HUES6 (cell line): Measurements from ENCODE around the gene BHMT2.
A peak's percentile ranks its signal among the peaks of the same experiment; 100 is the strongest.

ENCODE experiments used
- H3K27ac ChIP-seq: 2 replicates; pipeline ENCODE4 v1.7.0; 2013; ENCODE audit warnings: low read depth, mild to moderate bottlenecking, low read length, inconsistent platforms
- H3K27me3 ChIP-seq: 2 replicates; pipeline ENCODE4 v1.6.1; 2013; ENCODE audit warnings: low read length; ENCODE audit not compliant: control insufficient read depth, insufficient read depth
- H3K36me3 ChIP-seq: 2 replicates; pipeline ENCODE4 v1.6.1; 2013; ENCODE audit warnings: low read length; ENCODE audit not compliant: control insufficient read depth, insufficient read depth
- H3K4me1 ChIP-seq: 2 replicates; pipeline ENCODE4 v1.6.1; 2013; ENCODE audit warnings: low read length; ENCODE audit not compliant: control insufficient read depth, insufficient read depth
- H3K4me3 ChIP-seq: 2 replicates; pipeline ENCODE4 v1.5.1; 2013; ENCODE audit warnings: low read depth, low read length
- H3K9ac ChIP-seq: one replicate; pipeline ENCODE4 v1.6.1; 2013; ENCODE audit warnings: mild to moderate bottlenecking, low read length
- H3K9me3 ChIP-seq: 2 replicates; pipeline ENCODE4 v1.6.1; 2013; ENCODE audit warnings: low read depth, low read length; ENCODE audit not compliant: control insufficient read depth, insufficient read depth

The BHMT2 gene

DNA sequence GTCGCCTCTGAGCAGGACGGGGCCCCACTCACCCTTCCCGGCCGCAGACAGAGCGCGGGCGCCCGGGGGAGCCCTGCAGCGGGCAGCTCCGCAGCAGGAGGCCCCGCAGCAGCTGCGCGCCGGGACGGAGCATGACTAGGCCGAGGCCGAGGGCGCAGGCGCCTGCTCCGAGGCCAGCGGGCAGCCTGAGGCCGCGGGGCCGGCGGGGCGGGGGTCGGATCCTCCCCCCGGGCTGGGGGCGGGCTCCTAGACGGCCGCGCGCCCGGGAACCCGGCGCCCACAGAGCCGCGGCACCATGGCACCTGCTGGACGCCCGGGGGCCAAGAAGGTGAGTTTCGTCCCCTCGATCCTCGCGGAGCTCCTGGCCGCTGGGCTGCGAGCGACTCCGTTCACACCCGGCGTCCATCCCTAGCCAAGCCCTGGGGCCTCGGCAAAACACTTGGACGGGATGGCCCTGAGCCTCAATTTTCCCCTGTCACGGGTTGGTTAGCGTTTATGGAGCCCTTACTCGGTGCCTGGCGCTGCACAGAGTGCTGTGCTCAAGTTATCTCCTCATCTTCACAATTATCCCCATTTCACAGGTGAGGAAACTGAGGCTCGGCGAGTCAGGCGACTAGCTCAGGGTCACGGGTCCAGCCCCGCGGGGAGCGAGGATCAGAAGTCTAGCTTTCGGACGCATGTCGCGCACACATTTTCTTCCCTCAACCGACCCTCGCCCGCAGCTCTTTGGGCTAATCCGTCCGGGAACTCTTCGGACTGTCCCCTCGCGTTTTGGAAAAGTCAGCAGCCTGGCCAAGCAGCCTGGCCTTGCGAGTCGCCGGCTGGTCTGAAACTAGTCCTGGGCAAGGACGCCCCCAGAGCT lies at the start of gene BHMT2, which contains the start of gene DMGDH:
BHMT2 (plus strand) TSS at position 280 of the 862 bp plus-strand sequence; CDS start at position 296, 16 bp downstream.
DMGDH (minus strand) TSS at position 187 of the 862 bp plus-strand sequence; CDS start at position 133, 54 bp downstream.
- Histone ChIP-seq H3K4me3 (peak within 1 kb of the TSS; percentile 32; the same call in 1 of the 2 replicates), H3K36me3 (no peaks in the 10 kb centered on the region), H3K27ac (no peak within 1 kb of the TSS), H3K4me1 (peaks cover 5% of the 10 kb centered on the region; the same call in 1 of the 2 replicates), H3K27me3 (no peaks in the 10 kb centered on the region), H3K9ac (no peak within 1 kb of the TSS), H3K9me3 (peaks cover 8% of the 10 kb centered on the region)

DNA sequence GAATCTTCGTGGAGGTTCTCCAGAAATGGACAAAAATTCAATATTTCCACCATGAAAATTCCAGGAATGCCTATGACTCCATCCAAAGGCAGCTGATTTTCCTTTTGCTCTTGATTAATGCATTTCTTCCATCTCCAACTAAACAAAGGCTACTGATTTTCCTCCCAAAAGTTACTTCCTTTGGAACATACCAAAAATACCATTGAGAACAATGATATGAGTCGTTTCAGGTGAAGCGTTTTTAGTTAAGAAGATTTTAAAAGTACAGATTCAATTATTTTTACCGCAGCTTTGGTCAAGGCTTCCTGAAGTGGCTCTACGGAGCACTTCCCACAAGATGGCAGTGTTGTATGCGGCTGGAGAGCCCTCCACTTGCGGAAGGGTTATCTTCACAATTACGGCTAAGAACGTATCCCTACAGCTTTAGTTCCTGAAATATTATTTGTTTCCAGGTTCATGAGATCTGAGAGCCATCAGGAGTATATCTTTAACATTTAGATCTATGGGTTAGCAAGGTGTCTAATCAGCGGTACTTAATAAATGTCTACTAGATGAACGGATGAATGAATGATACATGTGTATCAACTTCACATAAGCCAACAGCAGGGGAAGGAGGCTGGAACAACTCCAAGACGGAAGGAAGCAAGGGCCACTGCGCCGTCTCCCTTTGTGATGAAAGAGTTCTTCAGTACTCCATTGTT lies 48.6 kb upstream of the BHMT2 start:
- Histone ChIP-seq H3K9ac (no peak overlapping the region), H3K36me3 (no peaks in the 10 kb centered on the region), H3K4me3 (peak overlapping the region; percentile 9; the same call in 1 of the 2 replicates), H3K9me3 (no peaks in the 10 kb centered on the region), H3K27ac (no peak overlapping the region), H3K4me1 (peaks cover 15% of the 10 kb centered on the region), H3K27me3 (no peaks in the 10 kb centered on the region)

DNA sequence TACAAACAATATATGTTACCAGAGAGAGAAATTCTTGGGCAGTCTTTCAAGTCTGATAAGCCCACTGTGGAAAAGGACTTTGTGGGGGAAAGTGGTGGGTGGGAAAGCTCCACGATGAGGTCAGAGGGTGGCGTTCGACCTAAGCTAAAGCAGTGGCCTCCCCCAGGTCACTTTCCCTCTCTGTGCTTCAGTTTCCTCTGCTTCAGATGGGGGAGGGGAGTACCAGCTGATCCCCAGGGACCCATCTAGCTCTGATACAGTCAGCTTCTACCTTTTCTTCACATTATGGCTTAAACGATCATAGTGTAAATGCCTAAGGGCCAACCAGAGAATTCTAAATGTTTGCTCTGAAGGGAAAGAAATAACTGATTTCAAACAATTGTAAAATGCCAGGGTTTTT lies 47.8 kb upstream of the BHMT2 start:
- Histone ChIP-seq H3K27ac (no peak overlapping the region), H3K4me3 (no peak overlapping the region)

GRCh38 chr5:79022771-79023170 lies 46.8 kb upstream of the BHMT2 start:
- Histone ChIP-seq H3K36me3 (no peaks in the 10 kb centered on the region), H3K27me3 (no peaks in the 10 kb centered on the region), H3K27ac (no peak overlapping the region), H3K9me3 (no peaks in the 10 kb centered on the region), H3K4me3 (no peak overlapping the region), H3K4me1 (peaks cover 15% of the 10 kb centered on the region), H3K9ac (no peak overlapping the region)

More for the DNA sequence above, 47.8 kb upstream of the BHMT2 start:
- Histone ChIP-seq H3K9ac (no peak overlapping the region), H3K4me1 (peaks cover 15% of the 10 kb centered on the region), H3K27me3 (no peaks in the 10 kb centered on the region), H3K9me3 (no peaks in the 10 kb centered on the region), H3K36me3 (no peaks in the 10 kb centered on the region)

DNA sequence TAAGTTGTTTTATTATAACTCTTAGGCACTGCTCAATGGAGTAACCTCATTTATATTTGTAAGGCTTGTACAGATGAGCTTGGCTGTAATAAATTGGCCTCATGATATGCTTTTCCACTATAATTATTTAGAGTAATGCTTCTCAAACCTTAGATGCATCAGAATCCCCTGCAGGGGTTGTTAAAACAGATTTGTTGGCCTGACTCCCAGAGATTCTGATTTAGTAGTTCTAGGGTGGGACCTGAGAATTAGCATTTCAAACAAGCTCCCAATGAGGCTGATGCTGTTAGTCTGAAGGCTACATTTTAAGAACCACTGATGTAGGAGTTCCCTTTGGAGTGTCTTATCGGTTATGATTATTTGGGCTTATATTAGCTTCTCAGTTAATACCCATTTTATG lies 46.2 kb upstream of the BHMT2 start:
- Histone ChIP-seq H3K27me3 (no peaks in the 10 kb centered on the region), H3K9me3 (no peaks in the 10 kb centered on the region), H3K4me1 (peaks cover 15% of the 10 kb centered on the region), H3K9ac (no peak overlapping the region), H3K4me3 (no peak overlapping the region), H3K27ac (no peak overlapping the region), H3K36me3 (no peaks in the 10 kb centered on the region)

DNA sequence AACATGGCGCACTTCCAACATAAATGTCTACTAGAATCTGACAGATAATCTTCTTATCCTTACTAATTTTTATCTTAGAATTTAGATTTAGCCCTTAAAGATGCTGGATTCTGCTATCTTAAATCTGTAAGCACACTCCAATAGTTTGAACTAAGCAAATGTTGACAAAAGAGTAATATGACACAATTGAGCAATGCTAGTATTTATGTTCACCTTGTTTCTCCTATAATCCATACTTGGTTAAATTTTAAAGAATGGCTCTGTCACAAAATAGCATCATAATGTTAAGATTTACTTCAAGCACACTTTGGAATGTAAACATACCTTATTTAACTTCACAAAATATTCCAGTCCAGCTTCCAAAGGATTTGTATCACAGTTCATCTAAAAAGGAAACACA lies 45.6 kb upstream of the BHMT2 start:
- Histone ChIP-seq H3K27ac (no peak overlapping the region), H3K9me3 (no peaks in the 10 kb centered on the region), H3K9ac (no peak overlapping the region), H3K36me3 (no peaks in the 10 kb centered on the region), H3K4me3 (no peak overlapping the region), H3K4me1 (peaks cover 15% of the 10 kb centered on the region), H3K27me3 (no peaks in the 10 kb centered on the region)

GRCh38 chr5:79025054-79025472 lies 44.5 kb upstream of the BHMT2 start:
- peak overlapping the region; percentile 44 for H3K4me3 ChIP-seq
- no peaks in the 10 kb centered on the region for H3K27me3 ChIP-seq

GRCh38 chr5:79030663-79031484 lies 38.7 kb upstream of the BHMT2 start:
- no peak overlapping the region for H3K27ac ChIP-seq
- H3K9ac ChIP-seq, result no peak overlapping the region
- no peak overlapping the region for H3K4me3 ChIP-seq
- no peaks in the 10 kb centered on the region for H3K36me3 ChIP-seq
- H3K4me1 ChIP-seq, result no peaks in the 10 kb centered on the region
- H3K27me3 ChIP-seq, result no peaks in the 10 kb centered on the region
- no peaks in the 10 kb centered on the region for H3K9me3 ChIP-seq

More at GRCh38 chr5:79025054-79025472, 44.5 kb upstream of the BHMT2 start:
- Histone ChIP-seq H3K9ac (no peak overlapping the region), H3K4me1 (peaks cover 15% of the 10 kb centered on the region), H3K36me3 (no peaks in the 10 kb centered on the region), H3K27ac (no peak overlapping the region), H3K9me3 (no peaks in the 10 kb centered on the region)

DNA sequence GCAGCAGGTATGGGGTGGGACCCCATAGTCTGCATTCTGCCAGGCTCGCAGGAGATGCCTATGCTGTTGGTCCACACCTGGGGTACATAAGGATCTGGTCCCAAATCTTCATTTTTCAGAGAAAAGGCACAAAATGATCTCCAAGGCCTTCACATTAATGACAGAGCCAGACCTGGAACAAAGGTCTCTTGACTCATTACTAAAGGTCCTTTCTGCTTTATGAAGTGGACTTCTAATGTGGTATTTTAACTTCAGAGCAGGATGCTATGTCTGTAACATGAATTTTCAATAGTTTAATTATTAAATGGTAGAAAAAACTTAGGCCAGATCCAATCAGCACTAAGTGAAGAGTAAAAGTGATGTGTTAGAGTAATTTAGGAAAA lies 38.1 kb upstream of the BHMT2 start:
- no peak overlapping the region for H3K9ac ChIP-seq
- H3K27me3 ChIP-seq, result no peaks in the 10 kb centered on the region
- H3K36me3 ChIP-seq, result no peaks in the 10 kb centered on the region
- H3K27ac ChIP-seq, result no peak overlapping the region
- no peaks in the 10 kb centered on the region for H3K9me3 ChIP-seq
- no peaks in the 10 kb centered on the region for H3K4me1 ChIP-seq
- no peak overlapping the region for H3K4me3 ChIP-seq

GRCh38 chr5:79032031-79032695 lies 37.4 kb upstream of the BHMT2 start:
- H3K4me1 ChIP-seq, result no peaks in the 10 kb centered on the region
- H3K27me3 ChIP-seq, result no peaks in the 10 kb centered on the region
- no peaks in the 10 kb centered on the region for H3K36me3 ChIP-seq
- no peak overlapping the region for H3K9ac ChIP-seq
- H3K27ac ChIP-seq, result no peak overlapping the region
- 0 out of 2 replicates have a peak, but pooled peaks cover 2% of the 10 kb centered on the region for H3K9me3 ChIP-seq
- H3K4me3 ChIP-seq, result no peak overlapping the region
